GM12878 (cell line): ENCODE measurements around the gene STARD8. TPM values are rescaled to one million over a fixed set of nuclear protein-coding genes. Genes with fewer than 3 reads are reported as not detected.

ENCODE experiments used
- ATAC-seq: fragments of 200-7000 bp; cut with Tn5 transposase; 3 replicates; pipeline ENCODE4 v1.9.1; 2020; ENCODE audit warnings: mild to moderate bottlenecking, moderate library complexity
- BruUV-seq: library from RNA; stranded (reverse); fragments of 400-500 nt; replicated peaks from 2 replicates; lab custom pipeline; 2021; lab: Mats Ljungman, UMichigan
- CTCF ChIA-PET: fragments of 300-600 bp; sonication (Branson Sonifier 250); formaldehyde crosslinking; extraction: SDS; loops from one replicate; lab custom pipeline; 2021; ENCODE audit warnings: inconsistent platforms; lab: Yijun Ruan, JAX
- POLR2A ChIA-PET: fragments of 350-600 bp; formaldehyde crosslinking; extraction: SDS; loops from one replicate; lab custom pipeline; 2021; ENCODE audit warnings: inconsistent platforms; lab: Charles Lee
- RAD21 ChIA-PET: fragments of 300-600 bp; sonication (Branson Sonifier 250); formaldehyde crosslinking; loops from one replicate; lab custom pipeline; 2023; ENCODE audit warnings: antibody characterized with exemption; ENCODE audit not compliant: unreplicated experiment; lab: Charles Lee
- SMC1A ChIA-PET: fragments of 300-600 bp; sonication (Branson Sonifier 250); formaldehyde crosslinking; loops from one replicate; lab custom pipeline; 2023; ENCODE audit not compliant: unreplicated experiment, uncharacterized antibody; lab: Charles Lee
- DNase-seq: peaks from one replicate; pipeline ENCODE4 v3.0.0-alpha.2; 2011; ENCODE audit warnings: low read depth, low spot score
- FAIRE-seq: peaks from 3 replicates; lab custom pipeline; 2011; peaks lifted over from hg19 to GRCh38; lab: Jason Lieb, UNC
- H2AFZ ChIP-seq: 2 replicates; pipeline ENCODE4 v1.6.0; 2011; ENCODE audit warnings: low read depth, low read length, control low read depth; ENCODE audit not compliant: control insufficient read depth
- H3K27ac ChIP-seq: 2 replicates; pipeline ENCODE4 v1.5.1; 2011; ENCODE audit warnings: control low read depth; ENCODE audit not compliant: control insufficient read depth, insufficient read depth
- H3K27me3 ChIP-seq, 2 experiments: replicated peaks in 1 of 2; 2 replicates each; pipeline versions ENCODE4 v1.6.0 to v1.6.1; 2011; ENCODE audit warnings: low read length in 1 of 2; ENCODE audit not compliant: control insufficient read depth in 2 of 2, insufficient read depth in 2 of 2
- H3K36me3 ChIP-seq, 2 experiments: 2 replicates each; pipeline ENCODE4 v1.5.1; 2011; ENCODE audit warnings: low read length in 1 of 2; ENCODE audit not compliant: control insufficient read depth in 2 of 2, insufficient read depth in 2 of 2
- H3K4me1 ChIP-seq: 2 replicates; pipeline ENCODE4 v1.6.1; 2011; ENCODE audit warnings: mild to moderate bottlenecking, low read length, moderate library complexity, mixed read lengths; ENCODE audit not compliant: control insufficient read depth, insufficient read depth
- H3K4me2 ChIP-seq: 2 replicates; pipeline ENCODE4 v1.6.0; 2011; ENCODE audit warnings: control low read depth; ENCODE audit not compliant: control insufficient read depth, insufficient read depth
- H3K4me3 ChIP-seq: fragments of 200-600 bp; sonication (generic); 2 replicates; pipeline ENCODE4 v1.5.1; 2016
- H3K79me2 ChIP-seq: 2 replicates; pipeline ENCODE4 v1.6.0; 2011; ENCODE audit warnings: low read length; ENCODE audit not compliant: control insufficient read depth, insufficient read depth
- H3K9ac ChIP-seq: 2 replicates; pipeline ENCODE4 v1.8.0; 2011; ENCODE audit warnings: low read length, control low read depth, mixed read lengths; ENCODE audit not compliant: control insufficient read depth, insufficient read depth
- H3K9me3 ChIP-seq: replicated peaks from 3 replicates; pipeline ENCODE4 v1.5.1; 2011; ENCODE audit warnings: mild to moderate bottlenecking, low read length; ENCODE audit not compliant: control insufficient read depth, insufficient read depth
- H4K20me1 ChIP-seq: 2 replicates; pipeline ENCODE4 v1.6.0; 2011; ENCODE audit not compliant: control insufficient read depth, insufficient read depth
- CREB1 ChIP-seq: IDR thresholded peaks from 2 replicates; pipeline ENCODE4 v1.6.1; 2012; ENCODE audit warnings: low read depth, mild to moderate bottlenecking, inconsistent platforms
- ESRRA ChIP-seq: IDR thresholded peaks from 2 replicates; pipeline ENCODE4 v1.6.1; 2012; ENCODE audit warnings: mild to moderate bottlenecking, low read length, improper control_type of control experiment
- FOS ChIP-seq: IDR thresholded peaks from 3 replicates; pipeline ENCODE4 v1.6.1; 2011; ENCODE audit warnings: borderline replicate concordance; ENCODE audit not compliant: insufficient read length; ENCODE audit errors: extremely low read depth
- MTA2 ChIP-seq: fragments of 450-650 bp; IDR thresholded peaks from 2 replicates; pipeline ENCODE4 v1.6.1; 2016; ENCODE audit warnings: low read depth, mild to moderate bottlenecking, moderate library complexity
- NKRF ChIP-seq: fragments of 450-650 bp; conservative IDR thresholded peaks from 2 replicates; pipeline ENCODE4 v1.6.1; 2017; ENCODE audit warnings: mild to moderate bottlenecking, moderate library complexity
- PRDM15 ChIP-seq: fragments of 450-650 bp; formaldehyde crosslinking; IDR thresholded peaks from 2 replicates; pipeline ENCODE4 v1.4.0; 2020; ENCODE audit warnings: mild to moderate bottlenecking, moderate library complexity
- RCOR1 ChIP-seq: conservative IDR thresholded peaks from 2 replicates; pipeline ENCODE4 v1.6.1; 2012; ENCODE audit warnings: low read depth, low read length, improper control_type of control experiment
- SMARCA5 ChIP-seq: fragments of 450-650 bp; IDR thresholded peaks from 2 replicates; pipeline ENCODE4 v1.6.1; 2017; ENCODE audit warnings: mild to moderate bottlenecking
- STAT3 ChIP-seq: IDR thresholded peaks from 2 replicates; pipeline ENCODE4 v1.6.1; 2011; ENCODE audit warnings: low read depth, low read length, improper control_type of control experiment
- ZBED1 ChIP-seq: IDR thresholded peaks from 2 replicates; pipeline ENCODE4 v1.6.1; 2016; ENCODE audit warnings: borderline replicate concordance
- ZBTB4 ChIP-seq: fragments of 450-650 bp; formaldehyde crosslinking; IDR thresholded peaks from 2 replicates; pipeline ENCODE4 v1.4.0; 2022; ENCODE audit warnings: mild to moderate bottlenecking, moderate library complexity
- ZNF592 ChIP-seq: fragments of 450-650 bp; IDR thresholded peaks from 2 replicates; pipeline ENCODE4 v1.6.1; 2017; ENCODE audit warnings: mild to moderate bottlenecking, moderate library complexity
- WGBS: methylation state at CpG from one replicate; pipeline ENCODE4 v1.1.6; 2016; ENCODE audit warnings: low lambda C conversion rate; ENCODE audit not compliant: insufficient replicate concordance, insufficient coverage; ENCODE audit errors: missing lambda C conversion rate; 5-methylcytosine and 5-hydroxymethylcytosine counted together
- in situ Hi-C: fragments of 300-500 bp; cut with MboI; formaldehyde crosslinking; loops from 9 replicates; pipeline ENCODE4 v1.14.3; 2018; ENCODE audit warnings: mixed read lengths
- intact Hi-C: fragments of 100-400 bp; cut with micrococcal nuclease; formaldehyde crosslinking; loops from one replicate; pipeline ENCODE4 v1.14.2; 2022; ENCODE audit not compliant: unreplicated experiment
- polyA plus RNA-seq, 11 experiments: library from polyadenylated mRNA; depleted of rRNA in 4 of 11; unstranded in 6 of 11; stranded (reverse) in 5 of 11; fragments of >200 nt; fragmentation: Nextera tagmentation in 4 of 11; fragmentation: Illumina TruSeq in 1 of 11; extraction: Ambion mirVana in 4 of 11; extraction: Trizol in 1 of 11; gene quantifications; 1 replicate in 1 of 11; 2 replicates in 10 of 11; pipeline versions ENCODE4 v1.2.1 to v1.2.3, GENCODE V29; 2011 to 2016; ENCODE audit warnings: inconsistent platforms in 2 of 11, missing spikeins in 2 of 11, low read depth in 1 of 11
- total RNA-seq, 4 experiments: library from RNA; depleted of rRNA in 3 of 4; stranded (reverse); fragments of >200 nt in 3 of 4; fragmentation: Illumina TruSeq in 1 of 4; extraction: Trizol in 1 of 4; gene quantifications; 2 replicates each; pipeline versions ENCODE4 v1.2.1 to v1.2.3, GENCODE V29; 2013 to 2021

Gene STARD8
- total and polyA plus RNA-seq, 10 of the 15 experiments (the other 5 are each of a cell fraction or from before 2014, with no cell fraction given) = 0.03 to 0.14 (median 0.07) TPM; not detected in 6

GRCh38 chrX:68640661-68641060, 6.8 kb upstream of the STARD8 start:
- no peaks in the 10 kb centered on the region for H3K27me3 ChIP-seq
- RAD21 ChIA-PET = no interaction called here
- intact Hi-C loops (no loop called here), in situ Hi-C loops (no loop called here)
- H3K4me1 ChIP-seq = no peaks in the 10 kb centered on the region
- H3K9me3 ChIP-seq = no peaks in the 10 kb centered on the region
- no peaks in the 10 kb centered on the region for H4K20me1 ChIP-seq
- DNase-seq (no peak), FAIRE-seq (no peak), ATAC-seq (no peak)
- SMC1A ChIA-PET = interaction anchor here (0.8 kb wide), 1 partner anchor 13 kb away, joined by 3 read pairs; no protein-coding TSS in a partner anchor
- CTCF ChIA-PET = no interaction called here
- H2AFZ ChIP-seq = no peak overlapping the region
- no peaks in the 10 kb centered on the region for H3K79me2 ChIP-seq
- 23% methylated on average over 2 of the region's 2 CpGs for WGBS
- H3K4me2 ChIP-seq = no peak overlapping the region
- H3K36me3 ChIP-seq = no peaks in the 10 kb centered on the region
- POLR2A ChIA-PET = no interaction called here
- no peak overlapping the region for H3K9ac ChIP-seq
- no peak overlapping the region for H3K4me3 ChIP-seq
- no peak overlapping the region for H3K27ac ChIP-seq
- no TSS peak for BruUV-seq
- TF ChIP-seq ESRRA = no peak
- TF ChIP-seq FOS = no peak
- TF ChIP-seq STAT3 = no peak
- TF ChIP-seq ZBTB4 = no peak
- no peak for TF ChIP-seq PRDM15 (CRISPR knock-in tag)
- no peak for TF ChIP-seq MTA2
- no peak for TF ChIP-seq NKRF
- no peak for TF ChIP-seq CREB1
- no peak for TF ChIP-seq SMARCA5
- no peak for TF ChIP-seq ZNF592
- no peak for TF ChIP-seq ZBED1
- TF ChIP-seq RCOR1 = no peak
